AG10803 (cell line): ENCODE results near the gene OGFOD3.
A peak's percentile ranks its signal among the peaks of the same experiment; 100 is the strongest.

Experiments
- DNase-seq: peaks from one replicate; pipeline ENCODE4 v3.0.0; 2010; ENCODE audit warnings: low read depth
- H3K4me3 ChIP-seq: 2 replicates; pipeline ENCODE4 v1.5.1; 2011; ENCODE audit warnings: mild to moderate bottlenecking, low read length, control low read depth
- CTCF ChIP-seq: conservative IDR thresholded peaks from 2 replicates; pipeline ENCODE4 v1.5.1; 2011; ENCODE audit warnings: mild to moderate bottlenecking, low read length, control low read depth, inconsistent platforms

Gene OGFOD3

GRCh38 chr17:82429824-82430223 lies 11.4 kb upstream of the OGFOD3 start:
- H3K4me3 ChIP-seq = no peak overlapping the region
- DNase-seq = no peak

DNA sequence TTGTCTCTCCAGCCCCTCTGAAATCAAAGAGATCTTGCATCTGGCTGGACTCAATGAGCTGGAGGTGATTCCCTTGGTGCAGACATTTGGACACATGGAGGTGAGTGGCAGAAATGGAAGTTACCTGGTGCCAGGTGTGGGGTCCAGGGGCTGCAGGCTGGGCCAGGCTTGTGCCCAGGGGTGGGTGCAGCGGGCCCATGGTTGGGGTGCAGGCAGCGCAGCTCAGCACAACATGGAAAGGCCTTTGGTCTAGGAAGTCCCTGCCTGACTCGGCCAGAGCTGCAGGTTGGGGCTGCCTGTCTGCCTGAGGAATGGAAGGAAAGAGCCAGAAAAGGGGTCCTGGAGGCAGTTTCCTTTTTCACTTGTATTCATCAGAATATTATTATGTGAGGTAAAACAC lies 10.2 kb upstream of the OGFOD3 start:
- H3K4me3 ChIP-seq = no peak overlapping the region
- no peak for TF ChIP-seq CTCF

More at GRCh38 chr17:82429824-82430223, 11.4 kb upstream of the OGFOD3 start:
- TF ChIP-seq CTCF = no peak

GRCh38 chr17:82424863-82425159 lies 6.4 kb upstream of the OGFOD3 start:
- DNase-seq = no peak
- no peak overlapping the region for H3K4me3 ChIP-seq
- TF ChIP-seq CTCF = no peak

More for the DNA sequence above, 10.2 kb upstream of the OGFOD3 start:
- DNase-seq = no peak

DNA sequence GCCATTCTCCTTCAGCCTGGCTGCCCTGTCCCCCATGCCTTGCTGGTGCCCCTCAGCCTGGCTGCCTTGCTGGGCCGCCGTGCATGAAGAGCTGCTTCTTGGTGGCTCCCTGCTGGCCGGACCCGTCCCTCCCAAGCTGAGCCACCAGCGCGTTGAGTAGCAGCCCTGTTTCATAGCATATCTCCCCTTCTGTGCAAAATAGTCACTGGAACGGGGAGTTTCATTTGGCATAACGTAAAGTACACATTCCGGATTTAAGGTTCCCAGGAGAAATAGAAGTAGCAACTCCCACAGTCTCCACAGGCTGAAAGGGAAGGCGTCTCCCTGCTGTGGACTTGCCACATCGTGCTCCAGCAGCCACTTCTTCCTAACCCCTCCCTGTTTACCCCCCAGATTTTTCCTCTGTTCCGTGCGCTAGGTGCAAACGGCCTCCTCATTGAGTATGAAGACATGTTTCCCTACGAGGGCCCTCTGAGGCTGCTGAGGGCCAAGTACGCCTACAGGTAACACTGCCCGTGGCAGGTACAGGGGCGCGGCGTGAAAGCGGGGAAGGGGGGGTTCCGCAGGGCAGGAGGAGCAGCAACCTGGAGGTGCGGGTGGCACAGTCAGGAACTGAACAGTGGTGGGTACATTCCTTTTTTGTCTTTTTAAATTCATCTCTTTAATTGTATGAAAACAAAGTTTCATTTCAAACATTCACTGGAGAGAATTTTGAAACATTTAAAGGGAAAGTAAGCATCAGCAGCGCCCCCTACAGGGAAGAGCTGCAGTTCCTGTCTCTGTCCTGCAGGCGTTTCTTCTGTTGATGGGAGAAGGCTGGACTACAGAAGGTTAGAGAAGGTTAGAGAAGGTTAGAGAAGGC lies 5.8 kb upstream of the OGFOD3 start:
- peak; percentile 54 for DNase-seq
- H3K4me3 ChIP-seq = no peak overlapping the region
- peak; percentile 74 for TF ChIP-seq CTCF

DNA sequence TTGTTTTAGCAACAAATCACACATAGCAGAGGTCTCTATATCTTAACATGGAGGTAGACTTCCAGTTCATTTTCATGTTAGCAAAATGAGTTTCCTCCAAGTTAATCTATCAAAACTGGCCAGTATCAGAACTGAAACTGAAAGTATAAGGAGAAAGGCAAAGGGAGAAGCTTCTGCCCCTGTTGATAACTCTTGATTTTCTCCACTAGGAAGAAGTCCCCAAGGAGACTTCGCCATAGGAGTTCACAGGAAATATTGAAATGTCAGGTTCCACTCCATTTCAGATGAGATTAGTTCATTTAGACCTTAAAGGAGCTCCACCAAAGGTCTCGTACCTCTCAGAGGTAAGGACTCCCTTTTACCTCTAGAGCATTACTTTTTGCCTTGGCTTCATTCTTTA lies 1.2 kb upstream of the OGFOD3 start:
- no peak for DNase-seq
- peak overlapping the region; percentile 77 for H3K4me3 ChIP-seq
- no peak for TF ChIP-seq CTCF

- no peak for DNase-seq
- TF ChIP-seq CTCF = 0 out of 2 replicates have a peak, but pooled peaks have one; percentile 15
- no peak overlapping the region for H3K4me3 ChIP-seq
Observed at GRCh38 chr17:82416771-82417170, 1.6 kb downstream of the OGFOD3 start.

DNA sequence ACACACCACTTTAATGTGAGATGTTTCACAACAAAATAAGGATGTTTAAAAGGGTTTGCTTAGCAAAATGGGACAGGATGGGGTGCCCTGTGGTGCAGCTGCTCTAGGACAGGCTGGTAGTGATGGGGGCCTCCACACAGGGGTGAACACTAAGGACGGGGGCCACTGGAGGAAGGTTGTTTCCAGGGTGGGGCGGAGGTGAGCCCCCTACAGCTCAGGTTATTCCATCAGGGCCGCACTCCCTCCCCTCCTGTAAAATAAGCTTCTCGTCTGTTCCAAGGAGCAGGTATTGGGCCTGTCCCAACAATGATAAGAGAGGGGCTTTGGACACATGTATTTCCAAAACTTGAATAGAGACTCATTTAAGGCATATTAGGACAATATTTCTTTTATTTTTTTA lies 2.1 kb downstream of the OGFOD3 start:
- no peak overlapping the region for H3K4me3 ChIP-seq
- no peak for DNase-seq
- TF ChIP-seq CTCF = no peak
